DMS 273 treated with DMSO at 0.1 percent for 48 hours (cell line): ENCODE data around the gene AMIGO1.

Source experiments
- DNase-seq: peaks from one replicate; lab custom pipeline; 2025; lab: John Stamatoyannopoulos, UW

The AMIGO1 gene, protein sequence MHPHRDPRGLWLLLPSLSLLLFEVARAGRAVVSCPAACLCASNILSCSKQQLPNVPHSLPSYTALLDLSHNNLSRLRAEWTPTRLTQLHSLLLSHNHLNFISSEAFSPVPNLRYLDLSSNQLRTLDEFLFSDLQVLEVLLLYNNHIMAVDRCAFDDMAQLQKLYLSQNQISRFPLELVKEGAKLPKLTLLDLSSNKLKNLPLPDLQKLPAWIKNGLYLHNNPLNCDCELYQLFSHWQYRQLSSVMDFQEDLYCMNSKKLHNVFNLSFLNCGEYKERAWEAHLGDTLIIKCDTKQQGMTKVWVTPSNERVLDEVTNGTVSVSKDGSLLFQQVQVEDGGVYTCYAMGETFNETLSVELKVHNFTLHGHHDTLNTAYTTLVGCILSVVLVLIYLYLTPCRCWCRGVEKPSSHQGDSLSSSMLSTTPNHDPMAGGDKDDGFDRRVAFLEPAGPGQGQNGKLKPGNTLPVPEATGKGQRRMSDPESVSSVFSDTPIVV

DNA sequence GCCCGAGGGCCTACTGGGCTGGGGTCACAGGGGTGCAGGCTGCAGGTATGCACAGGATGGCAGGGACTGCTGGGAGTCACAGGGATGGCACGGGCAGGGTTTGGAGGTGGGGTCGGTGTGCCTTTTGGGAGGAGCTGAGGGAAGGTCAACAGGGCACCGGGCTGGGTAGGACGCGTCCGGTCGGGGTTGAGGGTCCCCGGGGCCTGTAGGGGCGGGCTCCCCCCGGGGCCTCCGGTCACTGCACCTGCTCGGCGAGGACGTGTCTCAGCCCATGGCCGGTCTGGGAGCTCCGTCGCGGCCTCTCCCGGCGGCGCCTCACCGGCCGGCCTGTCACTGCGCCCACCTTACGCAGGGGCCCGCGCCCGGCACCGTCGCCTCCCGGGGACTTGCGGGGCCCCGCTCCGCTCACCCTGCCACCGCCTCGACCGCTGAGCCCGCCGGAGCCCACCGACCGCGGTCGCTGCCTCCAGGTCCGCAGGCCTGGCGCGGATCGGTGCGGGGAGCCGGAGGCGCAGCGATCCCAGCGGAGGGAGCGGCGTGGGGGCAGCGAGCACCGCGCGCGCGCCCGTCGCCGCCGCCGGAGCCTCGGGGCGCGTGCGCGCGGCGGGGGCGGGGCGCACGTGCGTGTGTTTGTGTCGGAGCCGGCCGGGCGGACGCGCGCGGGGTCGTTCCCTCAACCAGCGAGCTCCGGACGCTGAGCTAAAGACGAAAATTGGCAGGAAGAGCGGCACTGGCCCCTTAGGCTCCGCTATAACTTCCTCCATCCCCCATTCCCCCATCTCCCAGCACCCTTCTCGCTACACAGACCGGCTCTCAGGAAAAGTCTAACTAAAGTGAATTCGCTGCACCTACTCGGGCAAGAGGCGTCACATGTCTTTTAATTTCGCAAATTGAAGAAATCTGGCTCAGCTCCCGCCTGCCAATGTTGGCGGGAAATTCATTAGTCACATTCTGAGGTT lies at the start of gene AMIGO1:
TSS of gene AMIGO1 (minus strand) at position 552 of the 959 bp plus-strand sequence. CDS start 815 bp downstream, outside the sequence.
- peak; percentile 16 for DNase-seq

DNA sequence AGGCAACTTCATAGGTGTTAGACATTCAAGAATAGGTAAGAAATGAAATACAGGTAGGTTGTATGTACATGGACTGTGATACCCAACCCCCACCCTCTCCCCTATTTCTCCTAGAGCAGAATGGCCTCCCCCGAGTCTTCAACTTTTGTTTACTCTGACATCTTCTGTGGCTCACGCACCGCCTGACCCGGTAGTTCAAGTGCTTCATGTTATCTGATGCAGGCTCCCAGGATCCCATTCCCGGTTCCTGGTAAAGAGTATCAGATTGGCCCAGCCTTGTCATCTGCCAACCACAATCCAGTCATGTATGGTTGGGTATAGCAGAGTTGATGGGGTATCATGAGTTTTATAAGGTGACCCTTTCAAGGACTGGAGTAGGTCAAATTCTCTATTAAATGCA lies 48.0 kb upstream of the AMIGO1 start:
- DNase-seq, result no peak

DNA sequence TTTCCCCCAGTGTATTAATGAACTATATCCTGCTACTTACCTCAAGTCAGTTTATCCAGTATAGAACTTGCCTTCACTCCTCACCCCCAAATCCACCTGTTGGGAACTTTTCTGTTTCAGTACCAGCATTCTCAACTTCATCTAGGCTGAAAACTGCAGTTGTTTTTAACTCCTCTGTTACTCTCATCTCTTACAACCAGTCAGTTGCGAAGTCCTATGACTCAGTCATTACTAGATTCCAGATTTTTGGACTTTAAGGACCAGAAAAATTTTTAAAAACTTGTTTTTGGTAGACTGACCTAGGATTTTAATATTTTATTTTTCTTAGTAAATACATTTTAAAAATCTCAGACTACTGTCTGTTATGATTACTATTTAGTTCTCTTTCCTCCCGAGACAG lies 47.0 kb upstream of the AMIGO1 start:
- DNase-seq, result no peak

DNA sequence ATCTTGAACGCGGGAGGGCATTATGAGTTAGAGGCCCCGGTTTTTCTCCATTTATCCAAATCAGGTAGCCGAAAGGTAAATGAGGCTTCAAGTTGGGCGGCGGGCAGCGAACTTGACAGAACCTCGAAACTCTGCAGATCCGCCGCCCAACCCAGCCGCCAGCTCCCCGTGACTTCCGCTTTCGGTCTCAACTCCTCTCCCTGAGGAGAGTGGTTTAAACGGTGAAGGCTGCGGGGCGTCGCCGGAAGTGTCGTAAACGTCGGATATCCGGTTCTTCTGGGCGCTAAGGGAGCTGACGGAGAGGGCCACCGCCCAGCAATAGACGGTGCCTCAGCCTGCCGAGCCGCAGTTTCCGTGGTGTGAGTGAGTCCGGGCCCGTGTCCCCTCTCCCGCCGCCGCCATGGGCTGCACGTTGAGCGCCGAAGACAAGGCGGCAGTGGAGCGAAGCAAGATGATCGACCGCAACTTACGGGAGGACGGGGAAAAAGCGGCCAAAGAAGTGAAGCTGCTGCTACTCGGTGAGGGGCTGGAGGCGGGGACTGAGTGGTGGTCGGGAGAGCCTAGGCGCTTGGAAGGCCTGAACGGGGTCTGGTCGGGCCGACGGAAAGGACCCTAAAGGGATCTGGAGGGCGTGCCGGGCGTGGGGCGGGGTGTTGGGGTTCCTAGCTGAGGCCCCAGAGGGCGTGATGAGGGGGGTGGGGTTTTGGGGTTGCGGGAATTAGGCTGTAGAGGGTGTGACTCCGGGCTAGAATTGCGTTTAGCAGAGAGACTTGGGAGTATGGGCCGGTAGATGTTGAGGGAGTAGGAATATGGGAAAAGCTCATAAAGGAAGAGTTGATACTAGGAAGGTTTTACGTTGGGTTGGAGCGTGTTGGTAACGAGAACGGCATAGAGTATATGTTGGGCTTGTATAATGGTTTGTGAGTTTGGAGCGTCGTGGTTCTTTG lies 39.1 kb upstream of the AMIGO1 start, which contains the start of gene GNAI3:
TSS of gene GNAI3 (plus strand) at position 295 of the 947 bp plus-strand sequence. CDS start at position 401, 106 bp downstream.
- peak; percentile 89 for DNase-seq

DNA sequence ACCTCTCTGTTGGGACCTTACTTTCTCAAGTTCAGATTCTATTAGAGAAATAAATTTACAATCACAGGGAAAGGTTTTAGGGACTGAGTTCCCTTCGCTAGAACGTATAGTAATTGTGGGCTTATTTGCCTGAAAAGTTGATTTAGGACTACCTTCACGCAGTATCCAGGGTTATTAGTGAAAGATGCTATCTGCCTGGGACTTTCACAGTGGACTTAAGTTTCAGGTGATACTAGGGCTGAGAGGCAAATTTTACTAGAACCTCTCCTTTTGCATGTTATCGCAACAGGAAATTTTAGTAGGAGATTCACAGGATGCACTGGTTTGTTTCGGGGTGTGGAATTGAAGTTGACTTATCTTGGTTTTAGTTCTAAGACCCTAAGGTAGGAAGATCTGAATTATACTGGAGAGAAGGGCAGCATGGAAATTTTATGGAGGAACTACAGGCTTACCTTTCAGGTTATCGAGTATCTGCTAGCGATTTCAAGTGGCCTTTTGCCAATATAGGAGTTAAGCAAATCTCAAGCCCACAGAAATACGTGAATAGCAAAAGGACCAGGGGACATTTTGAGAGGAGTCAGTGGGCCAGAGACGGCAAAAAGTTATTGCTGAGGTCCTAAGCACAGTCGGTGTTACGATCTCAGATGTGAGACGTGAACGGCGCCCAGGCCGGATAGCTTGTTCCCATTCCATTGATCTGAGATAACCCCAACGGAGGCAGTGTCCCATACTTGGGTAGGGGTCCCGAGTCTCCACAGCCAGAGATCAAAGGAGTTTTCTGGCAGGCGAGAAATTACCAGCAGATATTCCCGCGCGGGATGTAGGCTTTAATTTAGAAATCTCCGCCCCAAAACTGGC lies 38.2 kb upstream of the AMIGO1 start:
- DNase-seq, result no peak

DNA sequence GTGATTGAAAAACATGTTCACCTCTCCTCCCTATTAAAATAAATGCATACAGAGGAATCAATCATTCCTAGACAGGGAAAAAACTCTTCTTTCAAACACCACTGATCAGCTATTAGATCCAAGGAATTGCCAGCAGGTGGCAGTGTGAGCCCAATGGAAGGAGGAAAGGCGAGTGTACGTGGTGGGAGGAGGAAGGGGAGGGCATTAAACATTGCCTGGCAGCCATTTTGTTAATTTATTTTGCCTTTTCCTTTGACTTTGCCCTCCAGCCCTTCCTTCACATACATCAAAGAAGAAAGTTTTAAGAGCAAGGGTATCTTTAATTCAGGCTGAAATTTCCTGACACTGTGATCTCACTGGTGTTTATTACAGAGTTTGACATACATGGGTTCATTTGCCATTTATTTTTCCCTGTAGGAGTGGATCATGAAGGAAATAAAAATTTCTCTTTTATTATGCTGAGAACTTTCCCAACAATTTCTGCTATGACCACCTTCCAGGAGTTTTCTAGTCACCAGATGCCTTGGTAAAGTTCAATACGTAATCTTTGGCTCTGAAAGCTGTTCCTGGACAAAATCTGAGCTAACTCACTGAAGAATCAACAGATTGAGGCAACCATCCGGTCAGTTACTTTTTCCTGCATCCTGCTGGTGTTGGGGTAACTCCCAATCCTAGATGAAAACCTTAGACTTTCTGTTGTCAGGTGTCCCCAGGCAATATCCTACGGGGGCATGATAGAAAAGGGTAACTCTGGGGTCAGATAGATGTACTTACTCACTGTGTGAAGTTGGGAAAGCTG lies 37.0 kb upstream of the AMIGO1 start:
- DNase-seq, result peak; percentile 68

DNA sequence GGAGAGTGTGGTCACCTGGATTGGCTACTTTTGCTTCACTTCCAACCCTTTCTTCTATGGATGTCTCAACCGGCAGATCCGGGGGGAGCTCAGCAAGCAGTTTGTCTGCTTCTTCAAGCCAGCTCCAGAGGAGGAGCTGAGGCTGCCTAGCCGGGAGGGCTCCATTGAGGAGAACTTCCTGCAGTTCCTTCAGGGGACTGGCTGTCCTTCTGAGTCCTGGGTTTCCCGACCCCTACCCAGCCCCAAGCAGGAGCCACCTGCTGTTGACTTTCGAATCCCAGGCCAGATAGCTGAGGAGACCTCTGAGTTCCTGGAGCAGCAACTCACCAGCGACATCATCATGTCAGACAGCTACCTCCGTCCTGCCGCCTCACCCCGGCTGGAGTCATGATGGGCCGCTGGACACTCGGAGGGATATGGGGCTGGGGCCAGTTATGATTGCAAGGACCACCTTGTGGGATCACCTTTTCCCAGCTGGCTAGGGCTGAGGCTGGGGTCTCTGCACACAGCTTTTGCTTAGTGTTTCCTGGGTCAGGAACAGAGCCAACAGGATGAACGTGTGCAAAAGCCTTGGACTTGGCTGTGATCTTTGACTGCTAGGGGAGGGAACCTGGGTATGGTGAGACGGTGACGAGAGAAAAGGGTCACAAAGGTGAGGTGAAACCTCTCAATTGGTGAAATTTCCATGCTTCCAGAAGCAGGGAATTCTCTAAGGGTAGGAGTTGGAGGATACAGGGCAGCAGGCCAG lies 34.6 kb upstream of the AMIGO1 start:
- no peak for DNase-seq

DNA sequence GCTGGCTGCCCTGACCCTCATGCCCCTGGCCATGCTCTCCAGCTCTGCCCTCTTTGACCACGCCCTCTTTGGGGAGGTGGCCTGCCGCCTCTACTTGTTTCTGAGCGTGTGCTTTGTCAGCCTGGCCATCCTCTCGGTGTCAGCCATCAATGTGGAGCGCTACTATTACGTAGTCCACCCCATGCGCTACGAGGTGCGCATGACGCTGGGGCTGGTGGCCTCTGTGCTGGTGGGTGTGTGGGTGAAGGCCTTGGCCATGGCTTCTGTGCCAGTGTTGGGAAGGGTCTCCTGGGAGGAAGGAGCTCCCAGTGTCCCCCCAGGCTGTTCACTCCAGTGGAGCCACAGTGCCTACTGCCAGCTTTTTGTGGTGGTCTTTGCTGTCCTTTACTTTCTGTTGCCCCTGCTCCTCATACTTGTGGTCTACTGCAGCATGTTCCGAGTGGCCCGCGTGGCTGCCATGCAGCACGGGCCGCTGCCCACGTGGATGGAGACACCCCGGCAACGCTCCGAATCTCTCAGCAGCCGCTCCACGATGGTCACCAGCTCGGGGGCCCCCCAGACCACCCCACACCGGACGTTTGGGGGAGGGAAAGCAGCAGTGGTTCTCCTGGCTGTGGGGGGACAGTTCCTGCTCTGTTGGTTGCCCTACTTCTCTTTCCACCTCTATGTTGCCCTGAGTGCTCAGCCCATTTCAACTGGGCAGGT lies 33.9 kb upstream of the AMIGO1 start:
- DNase-seq, result no peak

DNA sequence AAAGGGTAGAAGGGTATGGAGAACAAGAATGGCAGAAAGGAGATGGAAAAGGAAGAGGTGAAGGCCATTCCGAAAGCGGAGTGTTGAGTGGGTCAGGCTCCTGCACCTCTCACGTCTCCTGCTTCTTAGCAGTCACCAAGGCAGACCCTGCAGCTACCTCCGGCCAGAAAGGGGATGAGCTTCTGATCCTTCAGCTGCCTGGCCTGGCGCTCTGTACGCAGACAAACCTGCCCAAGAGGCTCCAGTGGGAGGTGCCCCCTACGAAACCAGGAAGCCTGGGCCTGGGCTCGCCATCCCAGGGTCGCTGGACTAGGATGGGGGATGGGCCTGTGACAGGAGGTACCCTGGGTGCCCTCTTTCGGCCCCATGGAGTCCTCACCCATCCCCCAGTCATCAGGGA lies 33.1 kb upstream of the AMIGO1 start:
- DNase-seq, result no peak

DNA sequence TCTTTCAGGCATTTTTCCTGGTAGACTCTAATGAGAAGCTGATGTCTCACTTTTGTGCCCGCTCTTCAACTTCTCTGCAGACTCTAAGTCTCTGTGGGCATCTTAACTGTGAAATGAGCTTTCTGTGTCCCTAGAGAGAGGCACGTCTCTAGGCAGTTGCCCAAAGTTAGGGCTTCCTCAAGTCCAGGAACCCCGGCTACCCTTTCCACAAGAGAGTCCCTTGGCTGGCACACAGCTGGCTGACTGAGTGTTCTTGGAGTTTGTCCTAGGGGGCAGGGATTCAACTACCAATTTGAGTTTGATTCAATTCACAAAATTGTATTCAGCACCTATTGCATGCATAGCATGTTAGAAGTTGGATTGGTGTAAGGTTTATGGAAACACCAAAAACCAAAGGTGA lies 31.6 kb upstream of the AMIGO1 start:
- DNase-seq, result no peak

DNA sequence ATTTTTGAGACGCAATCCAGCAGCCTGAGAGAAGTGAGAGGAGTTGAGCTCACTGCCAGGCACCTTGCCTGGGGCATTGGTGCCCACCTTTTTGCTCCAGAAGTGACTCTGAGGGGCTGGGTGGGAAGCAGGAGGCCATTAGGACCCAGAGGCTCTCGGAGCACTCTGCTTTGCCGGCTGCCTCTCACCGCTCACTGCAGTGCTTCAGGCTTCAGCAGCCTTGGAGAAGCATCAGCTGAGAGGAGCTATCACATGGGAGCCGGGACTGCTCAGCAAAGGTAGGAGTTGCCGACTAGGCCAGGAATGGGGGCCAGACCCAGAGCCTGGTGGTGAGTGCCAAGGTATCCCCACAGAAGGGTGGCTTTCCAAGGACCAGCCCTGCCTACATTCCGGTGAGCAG lies 30.1 kb upstream of the AMIGO1 start, which contains the start of gene GPR61:
TSS of gene GPR61 (plus strand) at position 197 of the 400 bp plus-strand sequence. CDS start 3,151 bp downstream, outside the sequence.
- DNase-seq, result no peak

DNA sequence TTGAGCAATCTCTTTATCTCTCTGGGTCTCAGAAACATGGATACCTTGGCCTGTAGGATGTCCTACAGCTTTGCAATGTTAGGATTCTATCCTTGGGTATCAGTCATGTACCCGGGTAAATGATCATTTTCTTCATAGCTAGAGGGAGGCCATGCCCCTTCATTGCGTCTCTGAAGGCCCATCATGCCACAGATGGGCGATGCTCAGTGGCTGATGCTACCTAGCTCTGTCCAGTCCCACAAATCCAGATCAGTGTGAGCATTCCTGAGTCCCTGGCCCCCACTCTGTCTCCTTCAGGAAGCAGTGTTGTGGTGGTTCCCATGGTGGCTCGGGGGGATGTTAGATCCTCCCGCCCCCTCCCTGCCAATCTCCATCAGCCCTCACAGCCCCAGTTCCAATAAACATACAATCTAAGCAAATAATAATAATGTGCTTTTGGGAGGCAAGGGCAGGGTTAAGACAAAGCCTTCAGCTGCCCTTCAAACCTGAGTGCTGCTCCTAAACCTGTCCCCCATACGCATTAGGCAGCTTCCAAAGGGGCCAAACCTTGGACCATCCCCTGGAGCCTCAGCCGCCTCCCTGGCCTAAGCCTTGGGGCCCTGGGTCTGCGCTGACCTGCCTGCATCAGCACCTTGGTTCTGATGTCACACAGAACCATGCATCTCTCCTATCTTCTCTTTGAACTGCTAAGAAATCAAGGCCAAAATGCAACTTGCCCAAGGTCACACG lies 29.5 kb upstream of the AMIGO1 start:
- DNase-seq, result no peak

DNA sequence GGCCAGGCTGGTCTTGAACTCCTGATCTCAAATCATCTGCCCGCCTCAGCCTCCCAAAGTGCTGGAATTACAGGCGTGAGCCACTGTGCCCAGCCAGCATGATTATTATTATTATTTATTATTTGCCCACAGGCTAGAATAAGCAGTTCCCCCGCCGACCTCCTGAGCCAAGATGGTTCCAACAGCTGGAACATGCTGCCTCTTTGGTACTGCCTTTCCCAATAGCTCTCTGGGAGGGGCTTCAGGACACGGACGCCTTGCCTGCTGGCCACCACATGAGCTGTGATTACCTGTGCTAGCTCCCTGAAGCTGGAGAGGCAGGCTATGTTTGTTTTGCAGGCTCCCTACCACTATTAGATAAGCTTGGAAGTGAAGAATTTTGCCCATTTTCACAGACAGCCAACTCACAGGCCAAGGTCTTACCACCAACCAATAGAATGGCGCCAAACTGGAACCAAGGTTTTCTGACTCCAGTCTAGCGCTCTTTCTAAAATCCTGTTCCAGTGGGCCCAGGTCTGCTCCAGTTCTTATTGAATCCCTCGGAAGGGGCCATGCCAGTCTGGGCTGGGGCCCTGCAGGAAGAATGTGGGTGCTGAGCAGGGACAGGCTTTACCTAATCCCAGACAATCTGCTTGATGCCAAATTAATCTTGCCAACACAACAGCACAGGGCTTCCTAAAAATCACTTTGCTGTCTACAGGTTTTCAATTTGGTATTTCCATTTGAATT lies 28.1 kb upstream of the AMIGO1 start:
- no peak for DNase-seq

DNA sequence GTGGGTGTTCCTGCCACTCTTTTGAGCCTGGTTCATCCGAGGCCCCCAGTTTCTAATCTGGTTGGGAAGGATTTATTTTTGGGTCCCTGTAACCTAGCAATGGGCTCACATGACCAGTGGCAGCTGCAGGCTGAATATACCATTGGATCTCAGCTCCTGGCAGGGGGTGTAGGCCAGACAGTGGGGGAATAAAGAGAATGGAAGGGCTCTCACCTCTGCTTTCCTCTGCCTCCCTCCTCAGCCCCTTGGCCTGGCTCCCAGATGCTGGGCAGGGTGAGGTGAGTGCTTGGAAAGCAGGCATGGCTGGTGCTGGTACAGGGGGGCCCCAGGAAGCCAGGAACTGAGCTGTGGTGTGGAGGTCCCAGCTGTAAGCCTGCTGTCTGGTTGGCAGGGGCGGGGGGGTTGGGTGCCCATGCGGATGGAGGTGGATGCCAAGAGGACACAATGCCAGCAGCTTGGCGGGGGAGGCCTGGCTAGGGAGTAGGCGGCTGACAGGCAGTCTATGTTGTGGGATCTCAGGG lies 26.5 kb upstream of the AMIGO1 start:
- DNase-seq, result peak; percentile 67

DNA sequence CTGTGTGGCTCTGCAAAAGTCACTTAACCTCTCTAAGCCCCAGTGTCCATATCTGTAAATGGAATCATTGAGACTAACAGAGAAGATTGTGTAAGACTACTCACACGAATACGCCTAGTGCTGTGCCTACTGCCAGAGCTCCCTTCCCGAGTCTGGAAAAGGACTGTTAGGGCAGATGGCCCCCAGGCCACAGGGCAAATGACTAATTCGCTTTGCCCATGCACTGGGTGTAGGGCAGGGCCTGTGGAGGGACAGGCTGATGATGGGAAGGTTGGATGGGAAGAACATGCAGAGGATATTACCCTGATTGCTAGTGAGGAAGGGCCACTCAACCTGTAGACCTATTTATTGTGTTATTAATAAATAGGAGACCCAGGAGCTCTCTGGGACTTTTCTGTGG lies 26.0 kb upstream of the AMIGO1 start:
- no peak for DNase-seq

DNA sequence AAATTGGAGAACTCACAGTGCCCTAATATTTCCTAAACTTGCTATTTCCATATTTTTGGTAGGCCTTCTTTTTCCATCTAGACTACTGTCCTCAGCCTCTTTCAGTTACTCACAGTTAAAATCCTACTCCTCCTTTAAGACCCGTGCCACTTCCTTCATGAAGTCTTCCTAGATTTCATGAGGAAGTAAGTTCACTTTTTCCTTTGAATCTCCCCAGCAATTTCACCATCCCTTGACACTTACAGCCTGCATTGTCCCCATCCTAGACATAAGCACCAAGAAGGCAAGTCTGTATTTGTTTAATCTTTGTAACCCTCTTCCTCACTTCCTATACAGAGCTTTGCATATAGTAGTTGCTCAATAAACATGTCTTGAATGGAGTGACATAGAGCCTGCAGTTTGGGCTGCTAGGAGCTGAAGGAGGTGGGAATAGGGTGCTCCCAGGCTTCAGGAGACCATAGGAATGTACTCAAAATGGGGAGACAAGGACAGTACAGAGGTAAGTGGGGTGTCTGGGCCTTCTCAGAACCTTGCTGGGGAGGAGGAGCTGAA lies 24.9 kb upstream of the AMIGO1 start:
- DNase-seq, result no peak
